Activated T-cell treated with anti-CD3 and anti-CD28 coated beads for 1 hour (primary cell): ENCODE measurements around the gene NTM.

ENCODE experiments used
- DNase-seq: peaks from one replicate; pipeline ENCODE4 v3.0.0-alpha.2; 2020; ENCODE audit warnings: low read depth

NTM gene

GRCh38 chr11:131644204-131644795 is 273.9 kb downstream of the NTM start:
- DNase-seq: no peak

DNA sequence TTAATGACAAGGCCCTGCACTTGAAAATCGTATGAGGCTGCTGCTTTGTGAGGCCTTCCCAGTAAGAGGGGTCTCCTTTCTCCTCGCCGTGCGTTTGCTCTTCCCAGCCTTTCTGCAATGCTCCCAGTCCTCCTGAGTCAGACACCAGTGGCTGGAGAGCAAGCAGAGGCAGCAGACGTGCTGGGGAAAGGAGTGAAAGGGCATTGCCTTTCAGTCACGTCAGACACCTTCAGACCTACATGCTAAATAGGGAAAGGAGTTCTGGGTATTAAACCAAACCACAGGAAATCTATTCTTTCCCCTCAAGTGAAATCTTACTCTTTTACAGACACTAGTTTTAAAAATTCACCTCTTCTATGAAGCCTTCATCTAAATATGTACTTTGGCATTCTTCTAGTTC is 274.8 kb downstream of the NTM start:
- DNase-seq: no peak

DNA sequence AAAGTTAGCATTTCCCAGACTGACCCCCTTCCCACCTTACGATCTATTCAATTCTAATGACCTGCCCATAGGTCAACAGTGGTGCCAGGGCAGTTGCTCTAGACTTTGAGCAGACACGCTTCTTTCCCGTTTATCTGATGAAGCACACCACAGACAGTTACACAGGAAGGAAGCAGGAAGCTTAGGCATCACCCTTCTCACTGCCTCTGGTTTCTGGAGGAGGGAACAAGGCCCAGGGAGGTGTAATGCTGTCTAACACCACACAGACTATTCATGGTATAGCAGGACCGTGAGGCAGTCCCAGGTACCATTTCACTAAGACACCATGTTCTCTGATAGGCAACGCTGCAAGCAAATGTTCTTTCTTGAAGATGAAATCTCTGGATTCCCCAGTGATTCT is 279.4 kb downstream of the NTM start:
- DNase-seq: no peak

DNA sequence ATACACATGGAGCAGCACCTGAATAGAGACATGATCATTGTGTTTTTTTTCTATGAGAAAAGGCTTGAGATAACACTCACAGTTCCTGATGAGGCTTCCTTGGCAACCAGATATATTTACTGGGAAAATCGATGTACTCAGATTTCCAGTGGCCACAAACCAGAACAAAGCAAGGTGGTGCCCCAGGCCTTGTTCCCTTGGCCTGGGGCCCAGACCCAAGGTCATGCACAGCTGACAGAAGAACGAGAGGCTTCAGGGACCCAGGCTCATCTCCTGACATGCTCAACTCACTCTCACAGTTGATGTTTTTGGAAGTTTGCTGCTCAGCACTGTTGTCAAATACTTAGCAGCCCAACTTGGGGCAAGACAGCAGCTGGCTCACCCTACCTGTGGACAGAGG is 281.8 kb downstream of the NTM start:
- DNase-seq: no peak

- DNase-seq: no peak
Measured at GRCh38 chr11:131653260-131653659, 282.8 kb downstream of the NTM start.

GRCh38 chr11:131654849-131655248 is 284.4 kb downstream of the NTM start:
- DNase-seq: no peak

GRCh38 chr11:131656179-131656838 is 285.9 kb downstream of the NTM start:
- no peak for DNase-seq

- DNase-seq: no peak
Measured at GRCh38 chr11:131656839-131657211, 286.4 kb downstream of the NTM start.

GRCh38 chr11:131658414-131658813 is 288.0 kb downstream of the NTM start:
- no peak for DNase-seq

DNA sequence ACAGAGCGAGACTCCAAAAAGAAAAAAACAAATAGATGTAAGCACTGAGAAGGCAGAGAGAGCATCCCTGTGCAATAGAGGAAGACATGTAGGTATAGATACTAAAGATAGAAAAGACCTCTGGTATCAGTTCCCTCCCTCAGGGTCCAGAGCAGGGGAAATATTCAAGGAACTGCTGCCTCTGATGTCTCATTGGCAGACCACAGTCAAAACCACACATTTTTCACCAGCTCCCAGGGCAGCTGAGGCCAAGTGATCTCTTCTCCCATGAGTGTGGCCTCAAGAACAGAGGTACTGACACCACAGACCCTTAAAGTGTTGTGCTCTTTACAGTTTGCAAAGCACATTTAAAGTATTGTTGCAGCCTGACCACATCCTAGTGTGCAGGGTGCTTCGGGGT is 288.5 kb downstream of the NTM start:
- DNase-seq: no peak

- DNase-seq: no peak
Measured at GRCh38 chr11:131659931-131660330, 289.5 kb downstream of the NTM start.

GRCh38 chr11:131661132-131661531 is 290.7 kb downstream of the NTM start:
- no peak for DNase-seq

GRCh38 chr11:131662317-131662972 is 292.0 kb downstream of the NTM start:
- no peak for DNase-seq

DNA sequence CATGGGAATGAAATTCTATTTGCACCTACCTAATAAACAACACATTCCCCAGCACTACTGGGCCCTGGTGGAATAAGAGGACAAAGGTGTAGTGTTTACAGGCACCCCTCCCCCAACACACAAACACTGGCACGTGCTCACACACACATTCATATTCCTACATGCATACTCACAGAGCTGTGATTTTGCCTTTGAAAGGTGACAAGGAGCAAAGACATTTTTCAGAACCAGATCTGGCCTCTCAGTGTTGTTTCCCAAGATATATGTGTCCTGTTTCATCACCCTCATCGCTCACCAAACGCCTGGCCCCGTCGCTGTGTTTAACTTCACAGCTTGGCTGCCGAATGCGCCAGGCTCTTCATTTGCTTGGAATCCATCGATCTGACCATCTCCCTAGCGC is 292.6 kb downstream of the NTM start:
- DNase-seq: no peak

GRCh38 chr11:131663405-131664200 is 293.2 kb downstream of the NTM start:
- DNase-seq: no peak

GRCh38 chr11:131664293-131664692 is 293.9 kb downstream of the NTM start:
- no peak for DNase-seq

DNA sequence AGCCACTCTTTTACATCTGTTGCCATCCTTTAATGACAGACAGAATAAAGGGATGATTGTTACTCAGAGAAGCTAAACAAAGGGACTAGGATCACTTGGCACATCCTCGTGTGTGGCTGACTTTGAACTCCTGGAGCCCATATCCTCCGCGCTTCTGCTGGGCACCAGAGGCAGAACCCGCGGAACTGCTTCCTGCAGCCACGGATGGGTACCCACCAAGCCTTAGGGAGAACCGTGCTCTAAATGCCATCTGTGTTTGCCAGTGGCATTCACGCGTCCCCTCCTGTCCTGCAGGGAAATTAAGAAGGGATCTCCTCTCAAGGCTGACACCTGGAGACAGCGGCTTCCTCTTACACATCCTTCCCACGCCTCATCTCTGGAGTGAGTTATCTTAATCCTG is 294.4 kb downstream of the NTM start:
- no peak for DNase-seq

DNA sequence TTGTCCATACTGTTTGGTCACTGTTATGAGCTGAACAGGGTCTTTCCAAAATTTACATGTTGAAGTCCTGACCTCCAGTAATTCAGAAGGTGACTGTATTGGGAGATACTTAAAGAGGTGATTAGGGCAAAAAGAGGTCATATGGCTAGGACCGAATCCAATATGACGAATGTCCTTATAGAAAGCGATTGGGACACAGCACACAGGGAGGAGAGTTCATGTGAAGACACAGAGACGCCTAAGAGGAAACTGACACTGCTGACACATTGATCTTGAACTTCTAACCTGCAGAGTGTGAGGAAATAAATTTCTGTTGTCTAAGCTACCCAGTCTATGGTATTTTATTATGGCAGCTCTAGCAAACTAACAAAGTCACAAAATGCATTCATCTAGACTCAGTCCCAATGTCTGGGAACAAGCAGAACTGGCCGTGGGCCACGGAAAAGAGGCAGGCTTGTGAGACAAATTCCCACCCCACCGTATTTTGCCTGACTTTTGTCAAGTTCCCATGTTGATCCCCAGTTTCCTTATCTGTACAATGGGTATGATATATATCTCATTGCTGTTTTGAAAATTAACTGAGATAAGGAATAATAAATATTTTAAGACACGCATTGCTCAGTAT is 295.0 kb downstream of the NTM start:
- DNase-seq: no peak

DNA sequence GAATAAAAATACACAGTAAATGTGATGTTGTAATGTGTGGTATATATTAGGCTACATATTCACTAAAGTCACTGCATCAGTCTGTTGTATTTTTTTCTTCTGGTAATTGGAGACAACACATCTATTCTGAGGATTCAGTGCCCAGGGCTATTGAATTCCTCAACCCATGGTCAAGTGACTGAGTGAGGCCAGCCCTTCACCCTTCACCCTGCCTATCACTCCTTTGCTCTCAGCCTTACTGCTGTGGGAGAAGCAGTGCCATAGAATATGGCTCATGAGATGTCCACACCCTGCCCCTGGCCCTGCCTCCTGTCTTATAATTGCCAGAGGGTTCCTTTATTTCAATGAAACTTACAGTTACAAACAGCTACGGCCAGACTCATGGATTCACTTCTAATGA is 295.6 kb downstream of the NTM start:
- no peak for DNase-seq

DNA sequence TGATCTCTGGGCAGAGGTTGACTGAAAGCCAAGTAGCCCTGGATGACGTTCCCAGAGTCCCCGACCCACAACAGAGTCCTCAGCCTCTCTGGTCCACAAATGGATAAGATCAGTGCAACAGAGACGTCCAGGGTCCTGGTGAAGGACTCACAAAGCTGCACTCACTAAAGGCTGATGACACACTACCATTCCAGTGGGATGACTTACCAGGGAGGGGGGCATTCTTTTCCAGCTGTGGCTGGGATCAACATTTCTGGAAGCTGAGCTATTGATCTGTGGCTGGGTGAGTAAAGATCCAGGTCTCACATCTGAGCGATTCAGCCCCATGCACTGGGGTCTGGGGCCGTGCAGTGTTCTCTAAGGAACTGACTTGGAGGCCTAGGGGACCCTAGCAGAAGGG is 296.2 kb downstream of the NTM start:
- DNase-seq: no peak

- DNase-seq: no peak
Measured at GRCh38 chr11:131667566-131667965, 297.2 kb downstream of the NTM start.
